GM12865 (cell line): Measurements from ENCODE around the gene ZNF92.

Experiments
- DNase-seq: peaks from one replicate; pipeline ENCODE4 v3.0.0; 2010; ENCODE audit warnings: low read depth
- H3K4me3 ChIP-seq: 2 replicates; pipeline ENCODE4 v1.5.1; 2011; ENCODE audit warnings: mild to moderate bottlenecking, low read depth, low read length, control low read depth
- CTCF ChIP-seq: IDR thresholded peaks from 2 replicates; pipeline ENCODE4 v1.5.1; 2011; ENCODE audit warnings: low read length, control low read depth, low read depth, inconsistent platforms; ENCODE audit not compliant: insufficient read depth; ENCODE audit errors: missing control alignments

ZNF92 gene

GRCh38 chr7:65429642-65430343 is 56.1 kb downstream of the ZNF92 start:
- no peak overlapping the region for H3K4me3 ChIP-seq
- no peak for TF ChIP-seq CTCF
- DNase-seq = peak; percentile 1

- TF ChIP-seq CTCF = no peak
- no peak for DNase-seq
- H3K4me3 ChIP-seq = no peak overlapping the region
These were observed 56.9 kb downstream of the ZNF92 start for GRCh38 chr7:65430344-65431186.

GRCh38 chr7:65434307-65434706 is 60.7 kb downstream of the ZNF92 start:
- no peak for TF ChIP-seq CTCF
- no peak for DNase-seq
- H3K4me3 ChIP-seq = no peak overlapping the region

GRCh38 chr7:65436163-65436562 is 62.5 kb downstream of the ZNF92 start:
- no peak for TF ChIP-seq CTCF
- no peak for DNase-seq
- no peak overlapping the region for H3K4me3 ChIP-seq

GRCh38 chr7:65438598-65438997 is 64.9 kb downstream of the ZNF92 start:
- H3K4me3 ChIP-seq = no peak overlapping the region
- DNase-seq = no peak
- no peak for TF ChIP-seq CTCF

GRCh38 chr7:65441010-65441409 is 67.4 kb downstream of the ZNF92 start:
- no peak for TF ChIP-seq CTCF
- no peak overlapping the region for H3K4me3 ChIP-seq
- no peak for DNase-seq
